GM23248 (cell line): ENCODE results near the gene DYNC1LI1.

ENCODE experiments used
- EZH2 ChIP-seq: fragments of 200-600 bp; sonication (generic); IDR thresholded peaks from 2 replicates; pipeline ENCODE4 v1.6.1; 2018; ENCODE audit warnings: antibody characterized with exemption, mild to moderate bottlenecking; ENCODE audit not compliant: insufficient read depth, poor library complexity, severe bottlenecking
- EZH2phosphoT487 ChIP-seq: fragments of 200-600 bp; sonication (generic); IDR thresholded peaks from 2 replicates; pipeline ENCODE4 v1.6.1; 2018; ENCODE audit warnings: antibody characterized with exemption, moderate library complexity, mild to moderate bottlenecking, low read depth; ENCODE audit not compliant: insufficient read depth

DNA sequence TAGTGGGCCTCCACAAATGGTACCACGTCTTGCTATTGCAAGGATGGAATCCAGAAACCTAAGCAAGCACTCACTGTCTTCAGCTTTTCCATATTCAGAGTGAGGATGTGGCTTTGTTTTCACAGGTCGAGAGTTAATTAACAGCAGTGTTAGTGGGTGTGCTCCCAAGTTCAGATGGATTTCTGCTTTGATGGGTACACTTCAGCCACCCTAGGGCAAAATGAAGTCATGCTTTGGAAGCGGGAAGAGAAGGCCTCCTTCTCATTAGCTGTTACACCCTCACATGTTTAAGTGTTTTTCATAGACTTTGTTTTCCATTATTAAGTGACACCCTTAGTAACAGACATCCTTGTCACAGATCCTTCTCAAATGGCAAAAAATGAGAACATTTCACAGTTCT, 36.3 kb upstream of the DYNC1LI1 start:
- TF ChIP-seq EZH2phosphoT487 (no peak), EZH2 (no peak)
